Activated CD8-positive, alpha-beta T cell treated with anti-CD3 and anti-CD28 coated beads, Interleukin-2, amount 10 ng/mL, durations not matched to agents 7 days and 5 days (primary cell): ENCODE measurements around the gene SCGN. TPM values are rescaled to one million over a fixed set of nuclear protein-coding genes. Genes with fewer than 3 reads are reported as not detected.

Source experiments
- ATAC-seq: fragments of 150-1000 bp; cut with Tn5 transposase; one replicate; pipeline ENCODE4 v1.10.0; 2021; ENCODE audit warnings: moderate library complexity
- CTCF ChIA-PET: fragments of 350-600 bp; sonication (Branson Sonifier 250); formaldehyde crosslinking; loops from one replicate; lab custom pipeline; 2021; ENCODE audit warnings: antibody characterized with exemption; lab: Charles Lee
- POLR2A ChIA-PET: fragments of 350-600 bp; sonication (Branson Sonifier 250); formaldehyde crosslinking; loops from one replicate; lab custom pipeline; 2021; ENCODE audit warnings: antibody characterized with exemption; lab: Charles Lee
- DNase-seq: peaks from one replicate; pipeline ENCODE4 v3.0.0-alpha.2; 2020
- H3K27ac Mint-ChIP-seq: one replicate; pipeline ENCODE4 v1.8.0; 2021; ENCODE audit warnings: mild to moderate bottlenecking, mixed read lengths
- H3K27me3 Mint-ChIP-seq: one replicate; pipeline ENCODE4 v1.8.0; 2021; ENCODE audit warnings: low read depth, mixed read lengths
- H3K36me3 Mint-ChIP-seq: one replicate; pipeline ENCODE4 v1.8.0; 2021; ENCODE audit warnings: low read depth, mixed read lengths
- H3K4me1 Mint-ChIP-seq: one replicate; pipeline ENCODE4 v1.8.0; 2021; ENCODE audit warnings: low read depth, mixed read lengths
- H3K4me3 Mint-ChIP-seq: one replicate; pipeline ENCODE4 v1.8.0; 2021; ENCODE audit warnings: mild to moderate bottlenecking, mixed read lengths
- H3K9me3 Mint-ChIP-seq: one replicate; pipeline ENCODE4 v1.8.0; 2022; ENCODE audit warnings: mixed read lengths; ENCODE audit not compliant: insufficient read depth
- total RNA-seq, 2 experiments: library from RNA; stranded (reverse); gene quantifications; one replicate each; pipeline ENCODE4 v1.2.3, GENCODE V29; 2021

SCGN gene
- total RNA-seq, 2 experiments from 2014 or later: not detected

GRCh38 chr6:25710287-25710686 lies 58.3 kb downstream of the SCGN start:
- Mint-ChIP-seq H3K27me3 (peaks cover 16% of the 10 kb centered on the region), H3K9me3 (no peaks in the 10 kb centered on the region), H3K4me3 (no peak overlapping the region), H3K27ac (no peak overlapping the region), H3K36me3 (no peaks in the 10 kb centered on the region), H3K4me1 (no peaks in the 10 kb centered on the region)
- no peak for ATAC-seq
- ChIA-PET CTCF (interaction anchor here (1.0 to 1.6 kb wide), 2 partner anchors 11 to 22 kb away, joined by 3 to 4 read pairs; no protein-coding TSS in a partner anchor), POLR2A (no interaction called here)
- no peak for DNase-seq

DNA sequence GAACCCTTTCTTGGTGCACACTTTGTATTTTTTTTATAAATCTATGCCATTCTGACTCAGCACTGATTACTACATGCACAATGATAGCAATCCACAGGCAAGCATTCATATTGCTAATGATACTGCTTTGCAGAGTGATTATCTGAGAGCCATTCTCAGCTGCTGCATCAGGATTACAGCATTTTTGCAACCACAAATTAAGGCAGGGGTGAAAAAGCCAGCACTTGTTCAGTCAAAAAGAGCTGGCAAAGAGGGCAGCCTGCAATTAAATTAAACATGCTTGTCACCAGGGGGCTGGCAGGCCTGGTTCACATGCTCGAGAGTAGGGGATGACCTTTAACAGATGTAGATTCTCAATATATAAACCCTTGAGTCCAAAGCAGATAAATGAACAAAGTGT lies 61.8 kb downstream of the SCGN start:
- CTCF ChIA-PET: interaction anchor here (1.7 kb wide), 1 partner anchor 490 kb away, joined by 4 read pairs; no protein-coding TSS in a partner anchor

DNA sequence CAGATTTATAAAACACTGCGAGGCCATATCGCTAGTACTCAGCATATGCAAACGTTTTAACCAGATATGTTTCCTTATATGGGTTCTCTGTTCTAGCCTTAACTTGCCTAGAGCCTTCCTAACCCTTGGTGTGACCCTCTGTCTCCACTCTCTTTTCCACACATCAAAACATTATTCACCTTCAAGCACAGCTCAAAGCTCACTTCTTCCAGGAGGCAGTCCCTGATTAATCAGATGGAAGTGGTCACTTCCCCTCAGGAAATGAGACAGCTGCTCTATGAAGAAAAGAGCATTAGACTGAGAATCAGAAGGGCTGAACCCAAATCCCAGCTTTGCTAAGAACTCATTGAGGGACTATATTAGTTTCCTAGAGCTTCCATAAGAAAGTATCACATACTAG lies 62.8 kb downstream of the SCGN start:
- no peaks in the 10 kb centered on the region for H3K36me3 Mint-ChIP-seq
- CTCF ChIA-PET: interaction anchor here (1.7 kb wide), 1 partner anchor 491 kb away, joined by 4 read pairs; no protein-coding TSS in a partner anchor
- POLR2A ChIA-PET: no interaction called here

More for the DNA sequence above, 61.8 kb downstream of the SCGN start:
- DNase-seq (no peak), ATAC-seq (no peak)
- Mint-ChIP-seq H3K27ac (no peak overlapping the region), H3K27me3 (peaks cover 7% of the 10 kb centered on the region), H3K4me3 (no peak overlapping the region), H3K9me3 (no peaks in the 10 kb centered on the region), H3K36me3 (no peaks in the 10 kb centered on the region), H3K4me1 (no peaks in the 10 kb centered on the region)
- POLR2A ChIA-PET: no interaction called here

DNA sequence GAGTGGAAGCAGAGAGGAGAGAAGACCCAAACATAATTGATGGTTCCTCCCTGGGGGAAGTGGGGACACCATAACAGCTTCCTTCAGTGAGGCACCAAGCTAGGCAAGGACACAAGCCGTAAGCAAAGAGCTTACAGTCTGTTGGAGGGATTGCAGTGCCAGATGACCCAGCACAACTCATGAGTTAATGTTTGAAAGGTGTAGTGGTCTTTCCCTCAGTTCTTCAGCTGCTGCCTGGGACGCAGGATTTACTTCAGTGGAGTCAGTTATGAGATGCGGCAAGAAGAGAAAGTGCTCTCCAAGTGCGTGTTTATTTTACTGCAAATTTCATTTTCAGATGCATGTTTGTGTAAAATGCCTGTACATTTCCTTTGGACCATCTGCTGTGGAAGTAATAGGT lies 63.8 kb downstream of the SCGN start:
- Mint-ChIP-seq H3K36me3 (no peaks in the 10 kb centered on the region), H3K9me3 (no peaks in the 10 kb centered on the region), H3K4me3 (no peak overlapping the region), H3K4me1 (no peaks in the 10 kb centered on the region), H3K27ac (no peak overlapping the region), H3K27me3 (peaks cover 12% of the 10 kb centered on the region)
- ChIA-PET CTCF (interaction anchor here (0.9 to 1.4 kb wide), 3 partner anchors 9 to 492 kb away, joined by 3 read pairs; no protein-coding TSS in a partner anchor), POLR2A (no interaction called here)
- ATAC-seq (no peak), DNase-seq (no peak)

More for the DNA sequence above, 62.8 kb downstream of the SCGN start:
- ATAC-seq: no peak
- Mint-ChIP-seq H3K9me3 (no peaks in the 10 kb centered on the region), H3K4me3 (no peak overlapping the region), H3K4me1 (no peaks in the 10 kb centered on the region), H3K27ac (no peak overlapping the region), H3K27me3 (peaks cover 7% of the 10 kb centered on the region)
- no peak for DNase-seq

DNA sequence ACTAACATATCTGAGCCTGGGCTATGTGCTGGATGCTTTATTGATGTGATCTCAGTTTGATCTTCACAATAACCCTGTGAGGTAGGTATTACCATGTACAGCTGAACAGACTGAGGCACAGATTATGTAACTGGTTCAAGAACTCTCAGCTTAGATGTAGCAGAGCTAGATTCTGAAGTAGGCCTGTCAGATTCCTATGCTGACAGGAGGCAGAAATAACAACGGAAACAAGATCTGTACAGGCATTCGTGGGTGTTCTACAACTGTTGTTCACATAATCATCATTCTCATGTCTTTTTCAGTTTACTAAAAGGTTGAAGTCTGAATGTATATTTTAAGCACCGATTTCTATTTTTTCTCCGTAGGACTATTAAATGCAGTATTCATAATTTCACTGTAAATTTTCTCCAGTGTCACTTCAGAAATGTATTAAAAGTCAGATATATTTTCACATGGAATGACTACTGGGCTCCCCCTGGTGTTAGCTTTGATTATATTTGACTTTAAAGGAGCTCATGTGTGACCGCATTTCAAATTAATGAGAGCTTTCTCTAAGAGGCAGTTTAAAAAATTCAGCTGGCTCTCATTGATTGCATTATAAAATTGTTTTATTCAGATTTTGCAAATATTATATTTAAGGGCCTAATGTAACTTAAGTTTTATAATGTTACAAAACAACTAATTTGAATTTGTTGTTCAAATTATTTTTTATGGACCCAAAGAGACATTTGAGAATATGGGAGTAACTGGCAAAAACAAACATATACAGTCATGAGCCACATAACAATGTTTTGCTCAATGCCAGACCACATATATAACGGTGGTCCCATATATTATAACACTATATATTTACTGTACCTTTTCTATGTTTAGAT lies 66.1 kb downstream of the SCGN start:
- CTCF ChIA-PET: interaction anchor here (0.7 to 2.0 kb wide), 21 partner anchors 9 to 494 kb away, joined by 3 to 12 read pairs (median 3); no protein-coding TSS in a partner anchor
- POLR2A ChIA-PET: no interaction called here
- H3K36me3 Mint-ChIP-seq: no peaks in the 10 kb centered on the region

DNA sequence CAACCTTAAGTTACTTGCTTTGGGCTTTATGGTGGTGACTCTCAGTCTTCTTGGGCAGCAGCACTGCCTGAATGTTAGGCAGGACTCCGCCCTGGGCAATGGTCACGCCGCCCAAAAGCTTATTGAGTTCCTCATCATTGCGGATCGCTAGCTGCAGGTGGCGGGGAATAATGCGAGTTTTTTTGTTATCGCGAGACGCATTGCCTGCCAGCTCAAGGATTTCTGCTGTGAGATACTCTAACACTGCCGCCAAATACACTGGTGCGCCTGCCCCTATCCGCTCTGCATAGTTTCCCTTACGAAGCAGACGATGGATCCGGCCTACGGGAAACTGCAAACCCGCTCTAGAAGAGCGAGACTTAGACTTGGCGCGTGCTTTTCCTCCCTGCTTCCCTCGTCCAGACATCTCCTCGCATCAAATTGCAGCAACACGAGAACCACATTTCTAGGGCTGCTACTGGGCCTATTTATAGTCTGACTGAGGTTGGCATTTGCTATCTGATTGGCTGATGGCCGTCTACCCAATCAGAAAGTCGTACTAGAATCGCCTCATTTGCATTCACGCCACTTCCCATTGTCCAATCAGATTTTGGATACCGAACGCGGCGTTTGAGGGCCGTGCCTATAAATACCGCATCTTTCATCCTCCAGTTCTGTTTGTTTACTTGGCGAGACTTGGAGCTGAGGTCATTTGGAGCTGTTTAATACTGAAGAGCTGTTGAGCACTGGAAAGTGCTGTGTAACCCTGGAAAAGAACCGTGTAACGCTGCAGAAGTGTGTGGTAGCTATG lies 74.3 kb downstream of the SCGN start:
- Mint-ChIP-seq H3K4me3 (no peak overlapping the region), H3K27me3 (peaks cover 20% of the 10 kb centered on the region), H3K4me1 (no peaks in the 10 kb centered on the region), H3K27ac (no peak overlapping the region), H3K36me3 (no peaks in the 10 kb centered on the region), H3K9me3 (no peaks in the 10 kb centered on the region)
- no peak for ATAC-seq
- DNase-seq: no peak
- ChIA-PET POLR2A (no interaction called here), CTCF (no interaction called here)

More for the DNA sequence above, 66.1 kb downstream of the SCGN start:
- DNase-seq (no peak), ATAC-seq (no peak)
- Mint-ChIP-seq H3K9me3 (no peaks in the 10 kb centered on the region), H3K27me3 (peaks cover 19% of the 10 kb centered on the region), H3K4me3 (no peak overlapping the region), H3K4me1 (no peaks in the 10 kb centered on the region), H3K27ac (no peak overlapping the region)

- ATAC-seq (no peak), DNase-seq (no peak)
- ChIA-PET CTCF (interaction anchor here (1.2 kb wide), 1 partner anchor 9 kb away, joined by 3 read pairs; no protein-coding TSS in a partner anchor), POLR2A (no interaction called here)
- H3K9me3 Mint-ChIP-seq: no peaks in the 10 kb centered on the region
- H3K27ac Mint-ChIP-seq: no peak overlapping the region
- H3K4me1 Mint-ChIP-seq: no peaks in the 10 kb centered on the region
- no peaks in the 10 kb centered on the region for H3K36me3 Mint-ChIP-seq
- H3K4me3 Mint-ChIP-seq: no peak overlapping the region
- peaks cover 20% of the 10 kb centered on the region for H3K27me3 Mint-ChIP-seq
Observed at GRCh38 chr6:25727028-25727427, 75.0 kb downstream of the SCGN start.

DNA sequence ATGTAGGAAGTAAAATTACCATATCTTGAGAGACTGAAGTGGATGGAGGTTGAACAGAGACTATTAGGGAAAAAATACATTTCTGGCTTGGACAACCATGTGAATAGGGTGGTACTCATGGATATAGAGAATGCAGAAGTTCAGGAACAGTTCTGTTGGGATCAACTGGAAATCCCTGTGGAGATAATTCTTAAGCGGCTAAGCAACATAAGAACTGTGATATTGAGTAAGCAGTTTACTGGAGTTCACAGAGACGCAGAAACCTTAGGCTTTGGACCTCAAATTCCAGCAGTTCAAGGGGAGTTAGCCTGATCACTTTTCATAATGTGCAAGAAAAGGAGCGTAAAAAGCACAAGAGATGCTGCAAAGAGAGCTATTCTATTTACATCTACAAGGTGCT lies 78.9 kb downstream of the SCGN start:
- Mint-ChIP-seq H3K9me3 (no peaks in the 10 kb centered on the region), H3K4me1 (no peaks in the 10 kb centered on the region), H3K27ac (no peak overlapping the region), H3K27me3 (peaks cover 18% of the 10 kb centered on the region), H3K36me3 (no peaks in the 10 kb centered on the region), H3K4me3 (no peak overlapping the region)
- DNase-seq: no peak
- no peak for ATAC-seq
- CTCF ChIA-PET: interaction anchor here (1.4 to 1.5 kb wide), 2 partner anchors 11 to 13 kb away, joined by 4 to 7 read pairs; no protein-coding TSS in a partner anchor
- POLR2A ChIA-PET: no interaction called here

- CTCF ChIA-PET: interaction anchor here (1.4 to 1.6 kb wide), 3 partner anchors 12 to 22 kb away, joined by 4 to 7 read pairs (median 4); no protein-coding TSS in a partner anchor
- no peaks in the 10 kb centered on the region for H3K36me3 Mint-ChIP-seq
- no peak overlapping the region for H3K4me3 Mint-ChIP-seq
- ATAC-seq: no peak
- no peak for DNase-seq
- H3K9me3 Mint-ChIP-seq: peaks cover 6% of the 10 kb centered on the region
- POLR2A ChIA-PET: interaction anchor here (0.6 kb wide), 1 partner anchor 37 kb away, joined by 4 read pairs; no protein-coding TSS in a partner anchor
- H3K4me1 Mint-ChIP-seq: no peaks in the 10 kb centered on the region
- H3K27me3 Mint-ChIP-seq: peaks cover 22% of the 10 kb centered on the region
- H3K27ac Mint-ChIP-seq: no peak overlapping the region
Observed at GRCh38 chr6:25731721-25732120, 79.7 kb downstream of the SCGN start.

- no peaks in the 10 kb centered on the region for H3K4me1 Mint-ChIP-seq
Observed at GRCh38 chr6:25732468-25733198, 80.6 kb downstream of the SCGN start.

GRCh38 chr6:25735261-25735660 lies 83.2 kb downstream of the SCGN start:
- no peak overlapping the region for H3K27ac Mint-ChIP-seq

More at GRCh38 chr6:25732468-25733198, 80.6 kb downstream of the SCGN start:
- no peak for ATAC-seq
- peaks cover 27% of the 10 kb centered on the region for H3K27me3 Mint-ChIP-seq
- ChIA-PET POLR2A (interaction anchor here (0.6 kb wide), 1 partner anchor 38 kb away, joined by 4 read pairs; no protein-coding TSS in a partner anchor), CTCF (interaction anchor here (1.0 to 1.6 kb wide), 2 partner anchors 13 to 23 kb away, joined by 3 to 4 read pairs; no protein-coding TSS in a partner anchor)
- H3K36me3 Mint-ChIP-seq: no peaks in the 10 kb centered on the region
- DNase-seq: no peak
- H3K27ac Mint-ChIP-seq: no peak overlapping the region
- peaks cover 9% of the 10 kb centered on the region for H3K9me3 Mint-ChIP-seq
- no peak overlapping the region for H3K4me3 Mint-ChIP-seq

More at GRCh38 chr6:25735261-25735660, 83.2 kb downstream of the SCGN start:
- peaks cover 32% of the 10 kb centered on the region for H3K27me3 Mint-ChIP-seq
- ATAC-seq (no peak), DNase-seq (no peak)
- no peaks in the 10 kb centered on the region for H3K4me1 Mint-ChIP-seq
- POLR2A ChIA-PET: no interaction called here
- H3K4me3 Mint-ChIP-seq: no peak overlapping the region
- peaks cover 9% of the 10 kb centered on the region for H3K9me3 Mint-ChIP-seq
- CTCF ChIA-PET: no interaction called here
- H3K36me3 Mint-ChIP-seq: no peaks in the 10 kb centered on the region
